ENCODE measurements around the gene CNTRL.

CNTRL gene

DNA sequence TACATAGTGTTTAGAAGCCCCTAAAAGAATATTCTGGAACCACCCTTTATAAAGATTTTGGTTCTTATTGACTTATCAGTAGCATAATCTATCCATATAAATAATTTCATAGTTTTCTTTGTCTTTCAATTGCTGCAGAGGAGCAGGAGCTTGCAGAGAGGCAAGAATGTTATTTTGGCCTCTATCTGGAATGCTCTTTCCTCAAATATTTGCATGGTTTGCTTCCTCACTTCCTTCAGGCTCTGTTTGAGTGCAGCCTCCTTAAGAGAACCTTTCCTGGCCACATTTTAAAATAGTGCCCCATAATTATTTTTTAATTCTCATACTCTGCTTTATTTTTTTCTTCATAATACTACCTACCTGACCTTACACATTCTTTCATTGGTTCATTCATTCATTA is 26.1 kb upstream of the CNTRL start:
- Histone ChIP-seq H3K27me3 (ENCODE audit: control insufficient read depth, insufficient read depth, low read length) (no peaks in the 10 kb centered on the region), H3K27ac (no peak overlapping the region), H3K9ac (no peak overlapping the region), H3K9me3 (ENCODE audit: control insufficient read depth, low read length) (no peaks in the 10 kb centered on the region), H3K36me3 (ENCODE audit: control insufficient read depth, insufficient read depth, low read length) (no peaks in the 10 kb centered on the region), H3K79me2 (no peaks in the 10 kb centered on the region), H3K4me3 (ENCODE audit: low read depth, low read length) (no peak overlapping the region), H3K4me2 (ENCODE audit: low read length) (no peak overlapping the region), H2AFZ (no peak overlapping the region), H3K4me1 (no peaks in the 10 kb centered on the region)
- no peak for TF ChIP-seq CTCF (IDR thresholded peaks at IDR 0.05)

DNA sequence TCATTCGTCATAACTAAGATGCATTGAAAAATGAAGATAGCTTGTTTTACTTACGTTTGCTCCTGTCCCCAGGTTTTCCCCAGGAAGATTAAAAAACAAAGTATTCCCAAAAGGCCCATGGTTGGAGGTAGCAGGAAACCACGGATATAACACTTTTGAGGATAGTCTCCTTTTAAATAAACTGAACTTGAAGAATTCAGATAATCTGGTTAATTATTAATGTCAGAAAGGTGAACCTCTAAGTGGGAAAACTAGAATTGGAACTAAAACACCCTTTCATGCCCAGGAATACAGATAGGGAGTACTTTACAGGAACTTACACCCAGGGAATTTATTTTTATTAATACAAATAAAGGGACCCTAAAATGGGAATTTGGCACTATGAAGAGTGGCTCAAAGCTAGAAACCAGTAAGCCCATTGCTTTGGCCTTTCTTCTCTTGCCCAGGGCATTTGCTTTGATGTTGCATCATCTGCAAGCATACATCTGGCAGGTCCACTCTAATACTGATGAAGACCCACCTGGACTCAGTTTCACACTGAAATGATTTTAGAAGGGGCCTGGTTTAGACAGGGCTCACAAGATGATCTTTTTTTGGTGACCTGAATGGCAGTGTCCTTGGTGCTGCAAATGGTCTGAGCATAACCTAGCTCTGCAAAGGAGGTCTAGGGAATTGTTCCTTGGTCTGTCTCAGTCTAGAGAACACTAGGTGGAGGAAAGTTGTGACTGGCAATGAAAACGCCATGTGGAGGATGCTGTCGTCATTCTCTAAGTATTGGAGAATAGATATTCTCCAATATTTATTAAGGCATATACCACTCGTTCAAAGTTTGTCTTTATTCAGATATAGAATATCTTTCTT is 24.4 kb upstream of the CNTRL start, which contains the start of gene C5:
C5 (minus strand) TSS at position 148 of the 861 bp plus-strand sequence; CDS start at position 119, 29 bp downstream.
- TF ChIP-seq CTCF (IDR thresholded peaks at IDR 0.05), result no peak
- Histone ChIP-seq H3K9ac (no peak within 1 kb of the TSS), H3K27ac (no peak within 1 kb of the TSS), H2AFZ (no peak within 1 kb of the TSS), H3K36me3 (ENCODE audit: control insufficient read depth, insufficient read depth, low read length) (no peaks in the 10 kb centered on the region), H3K4me1 (no peaks in the 10 kb centered on the region), H3K79me2 (no peaks in the 10 kb centered on the region), H3K27me3 (ENCODE audit: control insufficient read depth, insufficient read depth, low read length) (no peaks in the 10 kb centered on the region), H3K4me3 (ENCODE audit: low read depth, low read length) (no peak within 1 kb of the TSS), H3K4me2 (ENCODE audit: low read length) (no peak within 1 kb of the TSS), H3K9me3 (ENCODE audit: control insufficient read depth, low read length) (no peaks in the 10 kb centered on the region)

GRCh38 chr9:121053544-121053943 is 21.2 kb upstream of the CNTRL start:
- no peaks in the 10 kb centered on the region for H3K36me3 ChIP-seq (ENCODE audit: control insufficient read depth, insufficient read depth, low read length)
- H3K9me3 ChIP-seq (ENCODE audit: control insufficient read depth, low read length), result no peaks in the 10 kb centered on the region
- H3K27ac ChIP-seq, result no peak overlapping the region
- H3K4me3 ChIP-seq (ENCODE audit: low read depth, low read length), result no peak overlapping the region
- H3K79me2 ChIP-seq, result no peaks in the 10 kb centered on the region
- no peak for TF ChIP-seq CTCF (IDR thresholded peaks at IDR 0.05)
- H3K4me2 ChIP-seq (ENCODE audit: low read length), result no peak overlapping the region
- no peak overlapping the region for H3K9ac ChIP-seq
- no peaks in the 10 kb centered on the region for H3K27me3 ChIP-seq (ENCODE audit: control insufficient read depth, insufficient read depth, low read length)
- H3K4me1 ChIP-seq, result no peaks in the 10 kb centered on the region
- H2AFZ ChIP-seq, result no peak overlapping the region

GRCh38 chr9:121055642-121056143 is 19.1 kb upstream of the CNTRL start:
- Histone ChIP-seq H3K36me3 (ENCODE audit: control insufficient read depth, insufficient read depth, low read length) (no peaks in the 10 kb centered on the region), H3K9ac (no peak overlapping the region), H3K27ac (no peak overlapping the region), H2AFZ (no peak overlapping the region), H3K4me3 (ENCODE audit: low read depth, low read length) (no peak overlapping the region), H3K27me3 (ENCODE audit: control insufficient read depth, insufficient read depth, low read length) (no peaks in the 10 kb centered on the region), H3K9me3 (ENCODE audit: control insufficient read depth, low read length) (no peaks in the 10 kb centered on the region), H3K4me2 (ENCODE audit: low read length) (no peak overlapping the region), H3K79me2 (no peaks in the 10 kb centered on the region), H3K4me1 (no peaks in the 10 kb centered on the region)
- TF ChIP-seq CTCF (IDR thresholded peaks at IDR 0.05), result peak; percentile 8

All from parathyroid adenoma (tissue), 2 donors.